SH-SY5Y (cell line): ENCODE measurements around the gene TACR2.

ENCODE experiments used
- GATA2 ChIP-seq: IDR thresholded peaks from 2 replicates; pipeline ENCODE4 v1.6.1; 2011; ENCODE audit warnings: mild to moderate bottlenecking, low read depth, low read length
- GATA3 ChIP-seq: IDR thresholded peaks from 2 replicates; pipeline ENCODE4 v1.6.1; 2011; ENCODE audit warnings: low read depth, mild to moderate bottlenecking, low read length, moderate library complexity

TACR2 gene

GRCh38 chr10:69437321-69438259, 20.9 kb upstream of the TACR2 start:
- no peak for TF ChIP-seq GATA2
- TF ChIP-seq GATA3, result no peak

GRCh38 chr10:69435966-69436520, 19.3 kb upstream of the TACR2 start:
- TF ChIP-seq GATA2 (no peak), GATA3 (no peak)

GRCh38 chr10:69434926-69435325, 18.2 kb upstream of the TACR2 start:
- TF ChIP-seq GATA2 (no peak), GATA3 (no peak)

- TF ChIP-seq GATA2 (no peak), GATA3 (no peak)
Measured at GRCh38 chr10:69434169-69434568, 17.5 kb upstream of the TACR2 start.

GRCh38 chr10:69428165-69428564, 11.4 kb upstream of the TACR2 start:
- TF ChIP-seq GATA3 (no peak), GATA2 (no peak)

- no peak for TF ChIP-seq GATA3
Measured at GRCh38 chr10:69426376-69426727, 9.6 kb upstream of the TACR2 start.

GRCh38 chr10:69425511-69426298, 9.0 kb upstream of the TACR2 start:
- TF ChIP-seq GATA2 (no peak), GATA3 (no peak)

GRCh38 chr10:69425041-69425440, 8.3 kb upstream of the TACR2 start:
- TF ChIP-seq GATA2, result no peak
- TF ChIP-seq GATA3, result no peak

- no peak for TF ChIP-seq GATA2
- no peak for TF ChIP-seq GATA3
Measured at GRCh38 chr10:69422676-69423075, 6.0 kb upstream of the TACR2 start.

- no peak for TF ChIP-seq GATA3
- TF ChIP-seq GATA2, result no peak
Measured at GRCh38 chr10:69421611-69422308, 5.0 kb upstream of the TACR2 start.

GRCh38 chr10:69419744-69420126, 3.0 kb upstream of the TACR2 start:
- TF ChIP-seq GATA3 (no peak), GATA2 (no peak)

GRCh38 chr10:69419096-69419743, 2.5 kb upstream of the TACR2 start:
- TF ChIP-seq GATA3 (no peak), GATA2 (no peak)

GRCh38 chr10:69418052-69418752, 1.5 kb upstream of the TACR2 start:
- TF ChIP-seq GATA3 (no peak), GATA2 (no peak)

- no peak for TF ChIP-seq GATA3
- TF ChIP-seq GATA2, result no peak
Measured at GRCh38 chr10:69417542-69417941, 824 bp upstream of the TACR2 start.
